Mucosa of descending colon (tissue), 3 donors: Measurements from ENCODE around the gene OR2T8. TPM values are rescaled to one million over a fixed set of nuclear protein-coding genes. Genes with fewer than 3 reads are reported as not detected.

Source experiments
- ATAC-seq: fragments of 200-7000 bp; cut with Tn5 transposase; one replicate; pipeline ENCODE4 v1.9.1; 2020; ENCODE audit warnings: mild to moderate bottlenecking, moderate library complexity
- DNase-seq, 3 donors: peaks; one replicate each; pipeline ENCODE4 v3.0.0-alpha.2; 2020
- H3K36me3 ChIP-seq: fragments of 200-600 bp; one replicate; pipeline ENCODE4 v1.8.0; 2021; ENCODE audit warnings: low read depth, mild to moderate bottlenecking
- H3K4me1 ChIP-seq: fragments of 200-600 bp; one replicate; pipeline ENCODE4 v1.8.0; 2021; ENCODE audit warnings: low read depth, mild to moderate bottlenecking
- H3K4me3 ChIP-seq: fragments of 200-600 bp; one replicate; pipeline ENCODE4 v1.8.0; 2021; ENCODE audit warnings: mild to moderate bottlenecking
- H3K9me3 ChIP-seq: fragments of 200-600 bp; one replicate; pipeline ENCODE4 v1.8.0; 2021; ENCODE audit warnings: mild to moderate bottlenecking
- CTCF ChIP-seq: fragments of 200-600 bp; IDR thresholded peaks from one replicate; pipeline ENCODE4 v1.8.0; 2022; ENCODE audit warnings: antibody characterized with exemption, mild to moderate bottlenecking
- intact Hi-C, 2 donors: fragments of 100-400 bp; cut with DNase I in 1 of 2; cut with micrococcal nuclease in 1 of 2; formaldehyde crosslinking; loops; one replicate each; pipeline versions ENCODE4 v1.11.0 to v1.11.1; 2022; cut with DNase I, micrococcal nuclease
- total RNA-seq, 3 donors: library from RNA; stranded (reverse); fragmentation: NEBNext Ultra II Directional in 2 of 3; extraction: Animal tissue kit (Norgen Biotek cat#: 25700) in 2 of 3; gene quantifications; one replicate each; pipeline versions ENCODE4 v1.2.1 to v1.2.4, GENCODE V29; 2021 to 2023
- donor health status: DM: no; HTN: no; CAD: no; lungs with moderate emphysema.
- donor health status: DM: no; HTN: no; CAD: no.
- donor health status: DM: no; HTN: yes; CAD: no.

OR2T8 gene
- total RNA-seq, 3 donors from 2014 or later, result not detected

DNA sequence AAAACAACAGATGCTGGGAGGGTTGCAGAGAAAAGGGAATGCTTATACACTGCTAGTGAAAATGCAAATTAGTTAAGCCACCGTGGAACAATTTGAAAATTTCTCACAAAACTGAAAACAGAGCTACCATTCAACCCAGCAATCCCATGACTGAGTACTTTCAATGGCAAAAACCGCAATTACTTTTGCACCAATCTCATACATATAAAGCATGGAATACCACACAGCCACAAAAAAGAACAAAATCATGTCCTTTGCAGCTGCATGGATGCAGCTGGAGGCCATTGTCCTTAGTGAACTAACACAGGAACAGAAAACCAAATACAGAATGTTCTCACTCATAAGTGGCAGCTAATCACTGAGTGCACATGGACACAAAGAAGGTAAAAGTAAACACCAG, 6.3 kb upstream of the OR2T8 start:
- no peak for DNase-seq
- intact Hi-C loops, result no loop called here
- TF ChIP-seq CTCF, result no peak
- no peak for ATAC-seq
- H3K4me1 ChIP-seq, result no peaks in the 10 kb centered on the region
- no peaks in the 10 kb centered on the region for H3K36me3 ChIP-seq
- no peaks in the 10 kb centered on the region for H3K9me3 ChIP-seq
- no peak overlapping the region for H3K4me3 ChIP-seq

GRCh38 chr1:247914941-247915662, 5.0 kb upstream of the OR2T8 start:
- DNase-seq (no peak), ATAC-seq (no peak)
- H3K36me3 ChIP-seq, result no peaks in the 10 kb centered on the region
- H3K4me1 ChIP-seq, result no peaks in the 10 kb centered on the region
- H3K4me3 ChIP-seq, result no peak overlapping the region
- H3K9me3 ChIP-seq, result no peaks in the 10 kb centered on the region
- intact Hi-C loops, result no loop called here
- TF ChIP-seq CTCF, result no peak

- intact Hi-C loops, result no loop called here
- no peak for TF ChIP-seq CTCF
- no peaks in the 10 kb centered on the region for H3K4me1 ChIP-seq
Measured at GRCh38 chr1:247923941-247924340, 3.9 kb downstream of the OR2T8 start.

DNA sequence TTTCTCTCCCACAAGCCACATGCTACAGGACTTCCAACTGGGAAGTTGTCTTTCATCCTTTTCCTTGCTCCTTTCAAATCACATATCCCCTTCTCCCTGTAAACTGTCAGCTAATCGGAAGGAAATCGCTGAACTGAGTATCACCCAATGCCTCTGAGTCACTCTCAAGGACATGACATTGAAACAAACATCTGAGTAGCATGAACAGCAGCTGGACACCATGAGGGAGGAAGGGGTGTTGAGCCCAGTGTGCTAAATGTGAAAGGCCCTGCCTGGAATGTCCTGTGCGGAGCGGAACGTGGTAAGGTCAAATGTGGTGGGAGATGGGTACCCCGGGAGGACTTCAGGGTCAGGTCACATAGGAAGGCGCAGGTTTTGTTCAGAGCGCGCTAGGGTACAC, 4.8 kb downstream of the OR2T8 start, which contains the start of gene OR2AJ1:
Gene OR2AJ1 (plus strand): TSS at position 22 of the 400 bp plus-strand sequence. CDS start 8,880 bp downstream, outside the sequence.
- intact Hi-C loops, result no loop called here
- Histone ChIP-seq H3K9me3 (no peaks in the 10 kb centered on the region), H3K36me3 (no peaks in the 10 kb centered on the region), H3K4me1 (no peaks in the 10 kb centered on the region), H3K4me3 (no peak within 1 kb of the TSS)
- ATAC-seq (no peak), DNase-seq (no peak)
- TF ChIP-seq CTCF, result no peak

More at GRCh38 chr1:247923941-247924340, 3.9 kb downstream of the OR2T8 start:
- Histone ChIP-seq H3K4me3 (no peak overlapping the region), H3K36me3 (no peaks in the 10 kb centered on the region), H3K9me3 (no peaks in the 10 kb centered on the region)
- DNase-seq, result no peak
- ATAC-seq, result no peak

GRCh38 chr1:247933989-247934388, 13.9 kb downstream of the OR2T8 start:
- Histone ChIP-seq H3K4me1 (no peaks in the 10 kb centered on the region), H3K4me3 (no peak overlapping the region), H3K9me3 (peaks cover 18% of the 10 kb centered on the region), H3K36me3 (no peaks in the 10 kb centered on the region)
- no peak for TF ChIP-seq CTCF
- ATAC-seq (no peak), DNase-seq (no peak)
- intact Hi-C loops, result no loop called here
